H9 (cell line): ENCODE measurements around the gene PRKCB. TPM values are rescaled to one million over a fixed set of nuclear protein-coding genes. Genes with fewer than 3 reads are reported as not detected.

ENCODE experiments used
- DNase-seq: peaks from one replicate; pipeline ENCODE4 v3.0.0-alpha.2; 2017
- H2AFZ ChIP-seq: one replicate; pipeline ENCODE4 v1.6.1; 2013; ENCODE audit warnings: mild to moderate bottlenecking, low read length, control low read depth, moderate library complexity
- H2AK5ac ChIP-seq: 2 replicates; pipeline ENCODE4 v1.6.1; 2013; ENCODE audit warnings: low read length, control low read depth, mixed read lengths; ENCODE audit not compliant: insufficient read length
- H2BK120ac ChIP-seq: one replicate; pipeline ENCODE4 v1.6.1; 2013; ENCODE audit warnings: low read depth, mild to moderate bottlenecking, low read length, control low read depth, inconsistent platforms; ENCODE audit not compliant: poor library complexity, severe bottlenecking
- H2BK12ac ChIP-seq: 2 replicates; pipeline ENCODE4 v1.6.1; 2013; ENCODE audit warnings: low read length, control low read depth, mixed read lengths, low read depth; ENCODE audit not compliant: insufficient read length
- H2BK15ac ChIP-seq: 2 replicates; pipeline ENCODE4 v1.6.1; 2013; ENCODE audit warnings: low read depth, low read length, control low read depth
- H2BK20ac ChIP-seq: one replicate; pipeline ENCODE4 v1.6.1; 2013; ENCODE audit warnings: low read depth, mild to moderate bottlenecking, low read length, control low read depth, inconsistent platforms; ENCODE audit not compliant: poor library complexity, severe bottlenecking
- H2BK5ac ChIP-seq: 2 replicates; pipeline ENCODE4 v1.6.1; 2013; ENCODE audit warnings: low read length, control low read depth, mixed read lengths; ENCODE audit not compliant: insufficient read length
- H3K14ac ChIP-seq: 2 replicates; pipeline ENCODE4 v1.6.1; 2013; ENCODE audit warnings: low read length, control low read depth; ENCODE audit not compliant: insufficient read depth
- H3K18ac ChIP-seq: 2 replicates; pipeline ENCODE4 v1.6.1; 2013; ENCODE audit warnings: low read depth, mild to moderate bottlenecking, mixed read lengths, low read length, control low read depth; ENCODE audit not compliant: insufficient read length
- H3K23ac ChIP-seq: 2 replicates; pipeline ENCODE4 v1.6.1; 2013; ENCODE audit warnings: low read length, control low read depth, mixed read lengths, low read depth; ENCODE audit not compliant: insufficient read length
- H3K23me2 ChIP-seq: 2 replicates; pipeline ENCODE4 v1.6.1; 2013; ENCODE audit warnings: low read depth, mild to moderate bottlenecking, mixed read lengths, low read length, control low read depth; ENCODE audit not compliant: insufficient read length, poor library complexity, severe bottlenecking
- H3K27ac ChIP-seq: 2 replicates; pipeline ENCODE4 v1.5.1; 2013; ENCODE audit warnings: low read length, control low read depth, mixed read lengths, low read depth; ENCODE audit not compliant: insufficient read length
- H3K27me3 ChIP-seq: 2 replicates; pipeline ENCODE4 v1.6.1; 2013; ENCODE audit warnings: low read length, control low read depth, inconsistent platforms; ENCODE audit not compliant: insufficient read depth
- H3K4ac ChIP-seq: 2 replicates; pipeline ENCODE4 v1.6.1; 2013; ENCODE audit warnings: low read depth, mild to moderate bottlenecking, control low read depth, inconsistent platforms, low read length, moderate library complexity
- H3K4me1 ChIP-seq: 2 replicates; pipeline ENCODE4 v1.6.1; 2013; ENCODE audit warnings: low read length, control low read depth, inconsistent platforms; ENCODE audit not compliant: insufficient read depth
- H3K4me2 ChIP-seq: 2 replicates; pipeline ENCODE4 v1.6.1; 2013; ENCODE audit warnings: low read length, control low read depth, mixed read lengths; ENCODE audit not compliant: insufficient read length, insufficient read depth
- H3K56ac ChIP-seq: 2 replicates; pipeline ENCODE4 v1.6.1; 2013; ENCODE audit warnings: low read depth, mild to moderate bottlenecking, mixed read lengths, low read length, control low read depth; ENCODE audit not compliant: insufficient read length
- H3K79me1 ChIP-seq: 2 replicates; pipeline ENCODE4 v1.6.1; 2013; ENCODE audit warnings: low read depth, mild to moderate bottlenecking, moderate library complexity, low read length, control low read depth, inconsistent platforms; ENCODE audit not compliant: insufficient read depth, poor library complexity, severe bottlenecking
- H3K79me2 ChIP-seq: 2 replicates; pipeline ENCODE4 v1.6.1; 2013; ENCODE audit warnings: low read length, control low read depth, inconsistent platforms; ENCODE audit not compliant: insufficient read depth
- H3K9ac ChIP-seq: 2 replicates; pipeline ENCODE4 v1.6.1; 2013; ENCODE audit warnings: low read length, control low read depth, mixed read lengths; ENCODE audit not compliant: insufficient read length; ENCODE audit errors: extremely low read depth
- H3K9me3 ChIP-seq: one replicate; pipeline ENCODE4 v1.6.1; 2013; ENCODE audit warnings: low read depth, low read length, inconsistent platforms; ENCODE audit not compliant: control insufficient read depth
- H3T11ph ChIP-seq: one replicate; pipeline ENCODE4 v1.6.1; 2013; ENCODE audit warnings: mild to moderate bottlenecking, low read length, control low read depth, inconsistent platforms
- H4K20me1 ChIP-seq: one replicate; pipeline ENCODE4 v1.6.1; 2013; ENCODE audit not compliant: control insufficient read depth, insufficient read length, insufficient read depth
- H4K5ac ChIP-seq: 2 replicates; pipeline ENCODE4 v1.6.1; 2013; ENCODE audit warnings: low read depth, mild to moderate bottlenecking, mixed read lengths, low read length, control low read depth; ENCODE audit not compliant: insufficient read length
- H4K8ac ChIP-seq: replicated peaks from 2 replicates; pipeline ENCODE4 v1.6.1; 2013; ENCODE audit warnings: low read length, control low read depth, mixed read lengths, low read depth; ENCODE audit not compliant: insufficient read length
- H4K91ac ChIP-seq: 2 replicates; pipeline ENCODE4 v1.6.1; 2013; ENCODE audit warnings: low read depth, mild to moderate bottlenecking, moderate library complexity, mixed read lengths, low read length, control low read depth; ENCODE audit not compliant: insufficient read length
- H3K27ac Mint-ChIP-seq, 3 experiments: 2 replicates in 2 of 3; 3 replicates in 1 of 3; pipeline ENCODE4 v1.8.0; 2020 to 2021; ENCODE audit warnings: mixed read lengths in 3 of 3, mild to moderate bottlenecking in 1 of 3, moderate library complexity in 1 of 3
- H3K27me3 Mint-ChIP-seq: 2 replicates; pipeline ENCODE4 v1.8.0; 2021; ENCODE audit warnings: low read depth, mild to moderate bottlenecking, moderate library complexity, mixed read lengths
- H3K36me3 Mint-ChIP-seq, 3 experiments: 2 replicates in 2 of 3; 3 replicates in 1 of 3; pipeline ENCODE4 v1.8.0; 2020 to 2021; ENCODE audit warnings: low read depth in 3 of 3, mixed read lengths in 3 of 3; ENCODE audit not compliant: insufficient read depth in 1 of 3
- H3K4me1 Mint-ChIP-seq, 2 experiments: 2 replicates each; pipeline ENCODE4 v1.8.0; 2020; ENCODE audit warnings: mixed read lengths in 2 of 2
- H3K4me3 Mint-ChIP-seq, 2 experiments: 2 replicates in 1 of 2; 3 replicates in 1 of 2; pipeline ENCODE4 v1.8.0; 2020 to 2021; ENCODE audit warnings: mild to moderate bottlenecking in 2 of 2, mixed read lengths in 2 of 2, moderate library complexity in 1 of 2
- H3K9me3 Mint-ChIP-seq, 2 experiments: 2 replicates in 1 of 2; 3 replicates in 1 of 2; pipeline ENCODE4 v1.8.0; 2020; ENCODE audit warnings: mild to moderate bottlenecking in 2 of 2, mixed read lengths in 2 of 2, moderate library complexity in 1 of 2
- WGBS: extraction: QIAGEN DNeasy Blood & Tissue Kit; methylation state at CpG from one replicate; pipeline ENCODE4 v1.1.7; 2013; ENCODE audit warnings: missing lambda C conversion rate, low lambda C conversion rate, mixed read lengths; ENCODE audit not compliant: insufficient read length; ENCODE audit errors: extremely low coverage; 5-methylcytosine and 5-hydroxymethylcytosine counted together
- total RNA-seq: library from RNA; stranded (reverse); gene quantifications from 2 replicates; pipeline ENCODE4 v1.2.1, GENCODE V29; 2021
- TF ChIP-seq, protein P1 (sequence below): fragments of 200-600 bp; sonication (generic); conservative IDR thresholded peaks from 3 replicates; pipeline ENCODE4 v1.8.0; 2021; ENCODE audit warnings: antibody characterized with exemption, mild to moderate bottlenecking

The PRKCB gene
- total RNA-seq, 1 experiment from 2014 or later = 7.0 TPM

DNA sequence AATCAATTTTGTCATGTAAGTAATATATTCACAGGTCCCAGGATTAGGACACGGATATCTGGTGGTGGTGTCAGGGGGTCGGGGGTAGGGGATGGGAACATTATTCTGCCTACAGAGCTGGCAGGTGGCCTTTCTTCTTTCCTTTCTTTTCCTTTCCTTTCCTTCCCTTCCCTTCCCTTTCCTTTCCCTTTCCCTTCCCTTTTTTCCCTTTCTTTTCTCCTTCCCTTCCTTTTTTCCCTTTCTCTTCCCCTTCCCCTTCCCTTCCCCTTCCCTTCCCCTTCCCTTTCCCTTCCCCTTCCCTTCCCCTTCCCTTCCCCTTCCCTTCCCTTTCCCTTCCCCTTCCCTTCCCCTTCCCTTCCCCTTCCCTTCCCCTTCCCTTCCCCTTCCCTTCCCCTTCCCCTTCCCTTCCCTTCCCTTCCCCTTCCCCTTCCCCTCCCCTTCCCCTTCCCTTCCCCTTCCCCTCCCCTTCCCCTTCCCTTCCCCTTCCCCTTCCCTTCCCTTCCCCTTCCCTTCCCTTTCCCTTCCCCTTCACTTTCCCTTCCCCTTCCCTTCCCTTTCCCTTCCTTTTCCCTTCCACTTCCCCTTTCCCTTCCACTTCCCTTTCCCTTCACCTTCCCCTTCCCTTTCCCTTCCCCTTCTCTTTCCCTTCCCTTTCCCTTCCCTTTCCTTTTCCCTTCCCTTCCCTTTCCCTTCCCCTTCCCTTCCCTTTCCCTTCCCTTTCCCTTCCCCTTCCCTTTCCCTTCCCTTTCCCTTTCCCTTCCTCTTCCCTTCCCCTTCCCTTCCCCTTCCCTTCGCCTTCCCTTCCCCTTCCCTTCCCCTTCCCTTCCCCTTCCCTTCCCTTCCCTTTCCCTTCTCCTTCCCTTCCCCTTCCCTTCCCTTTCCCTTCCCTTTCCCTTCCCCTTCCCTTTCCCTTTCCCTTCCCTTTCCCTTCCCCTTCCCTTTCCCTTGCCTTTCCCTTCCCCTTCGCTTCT lies 145.9 kb downstream of the PRKCB start:
- Mint-ChIP-seq H3K4me1 (peaks cover 10% of the 10 kb centered on the region in 2 experiments), H3K27me3 (peaks cover 31% of the 10 kb centered on the region), H3K9me3 (no peaks in the 10 kb centered on the region), H3K36me3 (no peaks in the 10 kb centered on the region), H3K27ac (no peak overlapping the region), H3K4me3 (no peak overlapping the region; a peak in 1 of 5 replicates)
- no peak overlapping the region for H3K9ac ChIP-seq
- no peak overlapping the region for H2BK12ac ChIP-seq
- TF ChIP-seq, protein P1, sequence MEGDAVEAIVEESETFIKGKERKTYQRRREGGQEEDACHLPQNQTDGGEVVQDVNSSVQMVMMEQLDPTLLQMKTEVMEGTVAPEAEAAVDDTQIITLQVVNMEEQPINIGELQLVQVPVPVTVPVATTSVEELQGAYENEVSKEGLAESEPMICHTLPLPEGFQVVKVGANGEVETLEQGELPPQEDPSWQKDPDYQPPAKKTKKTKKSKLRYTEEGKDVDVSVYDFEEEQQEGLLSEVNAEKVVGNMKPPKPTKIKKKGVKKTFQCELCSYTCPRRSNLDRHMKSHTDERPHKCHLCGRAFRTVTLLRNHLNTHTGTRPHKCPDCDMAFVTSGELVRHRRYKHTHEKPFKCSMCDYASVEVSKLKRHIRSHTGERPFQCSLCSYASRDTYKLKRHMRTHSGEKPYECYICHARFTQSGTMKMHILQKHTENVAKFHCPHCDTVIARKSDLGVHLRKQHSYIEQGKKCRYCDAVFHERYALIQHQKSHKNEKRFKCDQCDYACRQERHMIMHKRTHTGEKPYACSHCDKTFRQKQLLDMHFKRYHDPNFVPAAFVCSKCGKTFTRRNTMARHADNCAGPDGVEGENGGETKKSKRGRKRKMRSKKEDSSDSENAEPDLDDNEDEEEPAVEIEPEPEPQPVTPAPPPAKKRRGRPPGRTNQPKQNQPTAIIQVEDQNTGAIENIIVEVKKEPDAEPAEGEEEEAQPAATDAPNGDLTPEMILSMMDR = no peak
- H2AK5ac ChIP-seq = no peak overlapping the region
- H3K4me2 ChIP-seq = no peak overlapping the region
- H2AFZ ChIP-seq = no peak overlapping the region
- no peaks in the 10 kb centered on the region for H3K23me2 ChIP-seq
- H3T11ph ChIP-seq = no peak overlapping the region
- H4K5ac ChIP-seq = no peak overlapping the region
- H3K27ac ChIP-seq = no peak overlapping the region
- no peak overlapping the region for H2BK15ac ChIP-seq
- no peak overlapping the region for H3K56ac ChIP-seq
- H3K4ac ChIP-seq = no peak overlapping the region
- 0 out of 2 replicates have a peak, but pooled peaks cover 4% of the 10 kb centered on the region for H3K4me1 ChIP-seq
- no peaks in the 10 kb centered on the region for H3K79me1 ChIP-seq
- no peaks in the 10 kb centered on the region for H3K27me3 ChIP-seq
- H3K14ac ChIP-seq = no peak overlapping the region
- H4K91ac ChIP-seq = no peak overlapping the region
- no peak overlapping the region for H4K8ac ChIP-seq
- no peak overlapping the region for H2BK20ac ChIP-seq
- H3K23ac ChIP-seq = no peak overlapping the region
- whole genome bisulfite sequencing = no CpG with 5 or more reads among the region's 4 CpGs
- peaks cover 3% of the 10 kb centered on the region for H4K20me1 ChIP-seq
- no peaks in the 10 kb centered on the region for H3K79me2 ChIP-seq
- H2BK5ac ChIP-seq = no peak overlapping the region
- no peaks in the 10 kb centered on the region for H3K9me3 ChIP-seq
- no peak for DNase-seq
- no peak overlapping the region for H2BK120ac ChIP-seq
- no peak overlapping the region for H3K18ac ChIP-seq
